Stimulated activated CD4-positive, alpha-beta T cell treated with anti-CD3 and anti-CD28 coated beads, Interleukin-15, amount 100 ng/mL, for 1 hour (primary cell): ENCODE results near the gene COL5A1.

ENCODE experiments used
- DNase-seq, 2 donors: peaks; one replicate each; pipeline ENCODE4 v3.0.0-alpha.2; 2020; ENCODE audit warnings: low read depth in 1 of 2, low spot score in 1 of 2

Gene COL5A1

DNA sequence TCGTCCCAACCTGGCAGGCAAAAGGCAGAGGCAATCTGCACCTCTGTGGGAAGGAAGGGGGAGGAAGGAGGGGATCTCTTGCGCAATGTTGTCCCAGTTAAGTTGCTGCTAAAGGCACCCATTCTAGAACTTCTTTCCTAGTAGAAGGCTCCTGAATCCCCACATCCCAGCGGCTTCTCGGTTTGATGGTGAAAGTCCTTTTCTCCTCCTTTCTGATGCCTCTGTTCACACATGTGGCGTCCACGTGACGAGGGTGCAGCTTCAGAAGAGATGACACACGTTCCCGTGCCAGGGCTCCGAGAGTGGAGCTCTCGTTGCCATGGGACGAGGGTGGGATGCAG is 142.1 kb downstream of the COL5A1 start:
- no peak for DNase-seq

DNA sequence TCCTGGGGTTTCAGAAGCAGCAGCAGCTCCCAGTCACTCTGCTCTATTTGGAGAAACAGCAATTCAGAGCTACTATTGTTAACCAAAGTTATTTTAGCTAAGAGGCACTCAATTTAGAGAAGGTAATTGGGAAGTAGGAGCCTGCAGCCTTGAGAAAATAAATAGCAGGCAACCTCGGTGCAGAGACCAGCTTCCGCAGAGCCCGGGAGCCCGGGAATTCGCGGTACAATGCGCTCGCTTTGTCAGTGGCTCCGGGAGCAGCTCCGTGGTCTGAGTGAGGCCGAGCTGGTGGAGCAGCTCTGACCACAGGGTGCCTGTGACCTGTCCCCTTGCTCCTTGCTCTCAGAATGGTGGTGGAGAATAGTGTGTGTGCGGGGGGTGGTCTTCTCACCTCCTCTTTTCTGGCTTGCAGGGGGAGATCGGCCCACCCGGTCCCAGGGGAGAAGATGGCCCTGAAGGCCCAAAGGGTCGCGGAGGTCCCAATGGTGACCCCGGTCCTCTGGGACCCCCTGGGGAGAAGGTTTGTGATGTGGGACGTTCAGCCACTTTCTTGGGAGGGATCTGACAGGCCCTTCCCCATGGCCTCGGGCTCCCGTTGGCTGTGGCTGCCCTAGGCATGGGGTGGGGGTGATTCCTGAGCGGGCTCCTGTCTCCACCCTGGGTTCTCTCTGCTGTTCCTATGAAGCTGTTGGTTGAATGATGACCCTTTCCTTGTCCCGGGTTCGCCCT is 143.1 kb downstream of the COL5A1 start:
- DNase-seq = no peak

DNA sequence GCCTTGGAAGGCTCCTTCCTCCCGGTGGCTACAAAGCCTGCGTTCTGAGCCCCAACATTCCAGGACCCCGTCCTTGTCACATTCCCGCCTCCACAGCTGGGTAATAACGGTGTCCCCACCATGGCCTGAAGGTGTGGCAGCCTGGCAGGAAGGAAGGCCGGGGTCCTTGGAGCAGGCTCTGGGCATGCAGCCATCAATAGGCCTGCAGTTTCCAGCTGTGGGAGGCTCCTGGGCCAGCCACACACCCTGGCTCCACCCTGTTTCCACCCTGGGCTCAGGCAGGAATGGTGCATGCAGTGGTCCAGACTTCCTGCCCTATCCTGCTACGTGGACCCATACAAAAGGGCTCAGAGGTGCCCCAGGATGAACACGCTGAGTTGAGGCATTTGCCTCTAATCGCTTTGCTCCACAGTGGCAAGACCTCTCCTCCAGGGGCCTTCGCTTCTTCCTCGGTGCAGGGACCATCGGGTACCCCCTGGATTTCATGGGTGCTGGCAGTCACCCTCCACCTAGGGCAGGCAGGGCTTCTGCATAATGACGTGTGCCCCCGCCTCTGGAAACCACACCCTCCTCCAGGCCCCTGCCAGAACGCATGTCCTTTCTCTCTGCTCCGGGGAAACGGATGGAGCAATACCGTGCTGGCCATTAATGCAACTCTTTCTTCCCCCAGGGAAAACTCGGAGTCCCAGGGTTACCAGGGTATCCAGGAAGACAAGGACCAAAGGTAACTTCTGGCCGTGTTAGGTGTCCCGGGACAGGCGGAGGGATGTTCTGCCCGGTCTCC is 143.9 kb downstream of the COL5A1 start:
- no peak for DNase-seq

DNA sequence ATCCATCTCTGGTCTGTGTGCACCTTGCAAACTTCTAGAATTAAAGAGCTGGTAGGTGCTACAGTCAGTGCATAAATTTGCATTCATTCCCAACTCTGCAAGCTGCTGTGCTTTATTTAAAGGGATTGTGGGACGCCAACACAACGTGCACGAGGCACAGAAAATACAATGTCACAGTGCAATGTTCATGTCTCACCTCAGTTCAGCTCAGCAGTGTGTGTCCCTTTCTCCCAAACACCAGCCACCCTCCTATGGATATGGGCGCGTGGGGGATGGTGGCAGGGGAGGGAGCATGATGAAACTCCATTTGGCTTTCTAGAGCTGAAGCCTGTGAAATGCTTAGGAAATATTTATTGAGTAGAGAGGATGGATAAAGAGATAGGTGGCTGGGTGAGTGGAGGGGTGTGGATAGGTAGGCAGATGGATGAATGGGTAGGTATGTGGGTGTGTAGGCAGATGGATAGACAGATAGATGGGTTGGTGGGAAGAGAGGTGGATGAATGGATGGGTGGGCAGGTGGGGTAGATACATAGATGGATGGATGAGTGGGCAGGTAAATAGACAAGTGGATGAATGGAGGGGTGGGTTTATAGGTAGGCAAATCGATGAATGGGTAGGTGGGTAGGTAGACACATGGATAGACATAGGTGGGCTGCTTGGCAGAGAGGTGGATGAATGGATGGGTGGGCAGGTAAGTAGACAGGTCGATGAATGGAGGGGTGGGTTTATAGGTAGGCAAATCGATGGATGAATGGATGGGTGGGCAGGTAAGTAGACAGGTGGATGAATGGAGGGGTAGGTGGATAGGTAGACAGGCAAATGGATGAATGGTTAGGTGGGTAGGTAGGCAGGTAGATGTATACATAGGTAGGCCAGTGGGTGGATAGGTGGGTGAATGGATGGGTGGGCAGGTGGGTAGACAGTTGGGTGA is 146.3 kb downstream of the COL5A1 start:
- DNase-seq = no peak

DNA sequence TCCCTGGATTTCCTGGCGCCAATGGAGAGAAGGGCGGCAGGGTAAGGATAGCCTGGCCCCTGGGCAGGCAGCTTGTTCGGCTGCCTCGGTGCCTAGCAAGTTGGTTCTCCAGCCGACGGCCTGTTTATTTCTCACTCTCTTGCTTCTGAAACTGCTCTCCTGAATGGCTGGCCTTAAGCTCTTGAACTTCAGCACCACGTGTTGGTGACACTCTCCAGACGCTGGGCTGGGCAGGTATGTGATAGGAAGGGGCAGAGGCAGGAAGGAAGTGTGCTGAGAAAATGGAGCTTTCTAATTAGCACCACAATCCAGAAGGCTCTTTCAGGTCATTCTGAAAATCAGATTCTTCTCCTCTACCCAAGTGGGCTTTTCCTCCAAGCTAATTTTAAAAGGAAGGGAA is 147.6 kb downstream of the COL5A1 start:
- no peak for DNase-seq

DNA sequence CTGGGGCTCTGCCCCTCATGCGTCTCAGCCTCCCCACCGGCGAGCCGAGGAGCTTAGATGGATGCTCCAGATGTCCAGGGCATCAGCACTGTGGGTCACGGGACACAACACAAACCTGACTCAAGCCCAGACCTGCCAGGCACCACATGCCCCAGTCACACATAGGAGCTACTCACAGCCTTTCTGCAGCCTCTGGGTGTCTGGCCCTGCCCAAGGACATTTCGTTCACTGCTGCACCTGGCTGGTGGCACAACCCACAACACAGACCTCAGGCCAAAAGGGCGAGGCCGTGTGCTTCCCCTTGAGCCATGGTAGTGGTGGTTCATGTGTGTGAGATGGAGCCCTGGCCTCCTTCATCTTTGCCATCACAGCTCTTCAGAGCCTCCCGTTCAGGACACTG is 149.4 kb downstream of the COL5A1 start:
- no peak for DNase-seq

DNA sequence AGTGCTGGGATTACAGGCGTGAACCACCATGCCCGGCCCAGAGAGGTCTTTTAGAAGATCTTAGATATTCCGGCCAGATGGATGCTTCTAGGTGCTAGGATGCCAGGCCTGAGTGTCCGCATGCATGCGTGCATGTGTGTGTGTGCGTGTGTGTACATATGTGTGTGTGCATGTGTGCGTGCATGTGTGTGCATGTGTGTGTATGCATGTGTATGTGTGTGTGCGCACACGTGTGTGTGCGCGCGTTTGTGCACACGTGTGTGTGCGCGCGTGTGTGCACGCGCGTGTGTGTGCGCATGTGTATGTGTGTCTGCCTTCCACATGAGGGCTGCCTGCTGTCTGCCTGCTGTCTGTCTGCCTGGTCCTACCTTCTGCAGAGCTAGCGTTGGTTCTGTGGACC is 151.0 kb downstream of the COL5A1 start:
- DNase-seq = no peak

DNA sequence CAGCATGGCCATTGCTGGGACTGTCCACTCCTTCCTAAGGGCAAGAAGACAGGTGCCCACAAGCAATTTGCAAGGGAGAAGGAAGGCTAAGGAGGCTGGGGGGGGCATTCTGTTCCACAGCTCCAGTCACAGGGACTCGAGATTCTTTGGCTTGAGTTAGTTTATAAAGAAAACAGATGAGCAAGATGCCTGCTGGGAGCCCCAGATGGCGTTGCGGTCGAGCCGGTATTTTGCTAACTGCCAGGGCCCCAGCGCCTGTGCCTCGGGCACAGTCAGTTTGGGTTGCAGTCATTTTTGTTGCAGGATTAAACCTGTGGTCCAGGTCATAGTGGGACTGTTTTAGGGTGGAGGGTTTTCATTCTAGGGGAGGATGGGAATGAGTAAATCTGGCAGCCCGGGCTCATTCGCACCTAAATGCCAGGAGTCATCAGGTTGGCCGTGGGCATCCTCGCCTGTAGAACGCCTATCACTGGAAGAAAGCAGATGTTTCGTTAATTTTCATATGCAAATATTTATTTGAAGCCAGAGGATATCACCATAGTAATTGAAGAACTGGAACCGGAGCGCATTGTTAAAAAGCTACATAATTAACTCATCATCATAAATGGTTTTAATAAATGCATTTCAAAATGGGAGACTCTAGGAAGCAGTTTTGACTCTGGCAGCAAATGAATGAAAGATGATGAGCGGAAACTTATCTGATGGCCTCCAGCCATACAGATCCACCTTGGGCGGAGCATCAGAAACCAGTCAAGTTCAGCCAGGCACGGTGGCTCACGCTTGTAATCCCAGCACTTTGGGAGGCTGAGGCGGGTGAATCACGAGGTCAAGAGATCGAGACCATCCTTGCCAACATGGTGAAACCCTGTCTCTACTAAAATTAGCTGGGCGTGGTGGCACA is 151.9 kb downstream of the COL5A1 start:
- no peak for DNase-seq

DNA sequence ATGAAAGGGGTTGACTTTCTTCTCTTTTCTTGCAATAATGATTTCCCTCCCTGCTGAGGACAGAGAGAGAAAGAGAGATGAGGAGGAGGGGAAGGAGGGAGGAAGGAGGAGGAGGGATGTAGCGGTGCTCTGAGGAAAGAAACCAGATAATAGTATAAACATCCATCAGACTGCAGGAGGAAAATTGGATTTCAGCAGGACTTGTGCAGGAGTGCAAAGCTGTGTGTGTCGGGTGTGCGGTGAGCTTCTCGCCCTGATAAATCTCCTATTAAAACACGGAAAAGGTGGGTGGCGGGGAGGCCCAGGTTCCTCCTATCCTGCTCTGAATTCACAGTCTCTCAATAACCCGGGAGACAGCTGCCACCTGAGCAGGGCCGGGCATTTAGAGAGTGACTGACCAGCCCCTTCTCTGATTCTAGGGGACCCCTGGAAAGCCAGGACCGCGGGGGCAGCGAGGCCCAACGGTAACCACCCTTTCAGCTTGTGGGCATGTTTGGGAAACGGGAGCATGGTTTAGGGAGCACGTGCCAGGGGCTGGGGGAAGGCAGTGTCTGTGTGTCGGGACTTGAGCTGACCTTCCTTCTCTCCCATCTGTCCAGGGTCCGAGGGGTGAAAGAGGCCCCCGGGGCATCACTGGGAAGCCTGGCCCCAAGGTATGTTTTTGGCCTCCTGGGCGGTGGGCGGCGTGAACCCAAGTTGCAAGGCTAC is 153.2 kb downstream of the COL5A1 start:
- DNase-seq = no peak

DNA sequence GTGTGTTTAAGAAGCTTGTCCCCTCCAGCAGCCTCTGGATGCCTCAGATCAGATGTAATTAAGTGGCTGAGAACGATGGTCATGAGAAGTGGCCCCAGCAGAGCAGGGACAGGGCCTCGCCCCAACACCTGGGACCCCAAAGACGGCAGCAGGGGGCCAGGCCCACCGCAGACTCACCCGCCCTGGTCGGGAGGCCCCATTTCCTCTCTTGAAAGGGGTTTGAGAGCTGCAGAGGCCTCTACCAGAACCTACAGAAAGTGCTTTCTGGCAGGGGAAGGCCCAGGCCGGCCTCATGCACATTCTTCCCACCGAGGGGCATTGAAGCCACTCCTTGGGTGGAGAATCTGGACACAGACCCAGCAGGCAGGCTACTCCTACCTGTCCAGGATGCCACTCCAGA is 153.8 kb downstream of the COL5A1 start:
- DNase-seq = no peak

DNA sequence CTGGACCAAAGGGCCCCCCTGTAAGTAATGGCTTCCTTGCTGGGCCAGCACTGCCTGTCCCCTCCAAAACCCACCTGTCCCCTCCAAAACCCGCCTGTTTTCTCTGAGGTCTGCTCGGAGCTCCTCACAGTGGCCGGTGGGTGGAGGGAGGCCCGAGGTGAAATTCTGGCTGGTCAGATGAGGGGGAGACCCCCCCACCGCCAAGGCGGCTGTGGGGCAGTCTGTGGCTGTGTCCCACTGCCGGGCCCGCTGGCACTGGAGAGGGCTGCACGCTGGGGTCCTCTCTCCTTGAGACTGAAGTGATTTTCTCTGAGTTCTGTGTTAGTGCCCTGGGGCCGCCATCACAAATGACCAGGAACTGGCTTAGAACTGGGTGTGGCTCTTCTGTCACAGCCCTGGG is 155.3 kb downstream of the COL5A1 start:
- no peak for DNase-seq

DNA sequence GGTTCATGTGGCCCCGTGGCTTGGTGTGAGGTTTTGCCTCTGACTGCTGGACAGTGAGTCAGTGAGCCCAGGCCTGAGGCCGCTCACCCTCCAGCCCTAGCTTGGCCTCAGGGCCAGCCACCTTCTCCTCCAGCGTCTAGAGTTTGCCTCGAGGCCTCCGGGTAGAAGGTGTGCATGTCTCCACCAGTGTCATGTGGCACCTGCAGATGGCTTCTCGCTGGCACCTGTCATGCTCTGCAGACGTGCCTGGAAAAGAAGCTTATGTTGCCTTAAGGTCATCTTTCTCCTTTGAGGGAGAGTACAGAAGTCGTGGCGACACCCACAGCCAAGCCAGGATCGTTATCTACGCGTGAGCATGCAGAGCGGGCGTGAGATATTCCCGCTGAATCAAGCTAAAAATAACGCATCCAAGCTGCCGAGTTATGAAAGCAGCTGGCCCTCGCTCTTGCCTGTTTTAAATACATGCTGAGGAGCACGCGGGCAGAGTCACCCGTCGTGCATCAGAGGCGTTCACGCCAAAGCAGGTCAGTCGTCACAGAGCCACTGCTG is 159.3 kb downstream of the COL5A1 start:
- DNase-seq = no peak

DNA sequence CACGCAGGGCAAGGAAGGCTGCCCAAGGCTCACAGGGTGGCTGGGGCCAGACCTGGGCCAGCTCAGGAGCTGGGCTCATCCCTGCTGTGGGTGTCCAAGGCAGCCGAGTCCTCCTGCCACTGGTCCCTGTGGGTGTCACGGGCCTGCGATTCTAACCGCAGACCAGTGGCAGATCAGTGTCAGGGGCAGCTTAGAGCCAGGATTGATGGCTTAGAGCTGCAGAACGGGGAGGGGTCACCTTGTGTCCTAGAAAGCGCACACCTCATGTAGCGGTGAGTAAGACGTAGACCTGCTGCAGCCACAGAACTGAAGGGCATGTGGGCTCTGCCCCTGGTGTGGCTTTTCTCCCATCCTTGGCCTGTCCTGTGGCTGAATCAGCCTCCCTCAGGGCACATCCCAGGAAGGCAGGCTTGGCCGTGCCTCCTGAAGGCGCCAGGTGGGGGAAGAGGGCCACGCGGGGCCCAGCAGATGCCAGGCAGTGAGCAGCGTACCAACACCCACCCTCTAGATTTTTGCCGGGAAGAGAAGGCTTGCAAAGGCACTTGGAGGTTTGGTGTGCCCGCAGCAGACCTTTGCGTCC is 160.7 kb downstream of the COL5A1 start:
- no peak for DNase-seq

DNA sequence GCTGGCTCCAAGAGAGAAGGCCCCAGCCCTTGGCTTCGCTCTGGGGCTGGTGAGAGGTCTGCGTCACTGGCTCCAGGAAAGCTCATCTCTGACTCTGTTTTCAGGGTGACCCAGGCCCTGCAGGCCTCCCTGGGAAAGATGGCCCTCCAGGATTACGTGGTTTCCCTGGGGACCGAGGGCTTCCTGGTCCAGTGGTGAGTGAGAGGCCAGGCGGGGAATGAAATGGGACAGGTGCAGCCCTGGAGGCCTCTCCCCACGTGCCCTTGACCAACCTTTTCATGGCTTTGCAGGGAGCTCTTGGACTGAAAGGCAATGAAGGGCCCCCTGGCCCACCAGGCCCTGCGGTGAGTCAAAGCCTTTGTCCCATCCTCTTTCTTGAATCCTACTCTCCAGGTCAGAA is 163.3 kb downstream of the COL5A1 start:
- DNase-seq = no peak

DNA sequence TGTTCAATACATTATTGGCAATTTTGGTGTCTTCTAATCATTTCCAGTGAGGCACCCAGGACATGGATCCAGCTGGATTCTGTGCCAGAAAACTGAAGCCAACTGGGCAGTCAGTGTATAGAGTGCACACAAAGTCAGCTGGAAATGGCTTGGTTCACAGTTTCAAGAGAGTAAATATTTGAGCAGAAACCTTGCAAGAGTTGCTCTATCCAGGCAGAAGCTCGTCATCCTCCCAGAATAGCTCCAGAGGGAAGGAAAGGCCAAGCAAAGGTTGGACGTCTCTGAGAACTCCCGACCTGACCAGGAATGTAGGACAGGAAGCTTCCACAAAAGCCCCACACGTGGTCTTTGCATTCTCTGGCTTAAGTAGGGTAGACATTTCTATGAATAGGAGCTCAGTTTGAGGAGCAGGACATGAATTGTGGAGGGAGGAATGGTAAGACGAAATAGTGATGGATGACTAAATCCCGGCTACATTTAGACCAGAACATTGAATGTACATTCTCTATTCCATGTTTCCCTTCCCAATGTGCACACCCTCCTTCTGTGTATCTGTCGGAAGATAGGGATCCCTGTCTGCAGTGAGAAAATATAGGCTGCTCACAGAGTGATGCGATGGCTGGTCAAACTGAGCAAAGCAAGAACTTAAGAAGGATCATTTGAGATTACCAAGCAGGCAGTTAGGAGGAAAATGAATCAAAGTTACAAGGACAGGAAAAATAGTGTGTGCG is 166.3 kb downstream of the COL5A1 start:
- DNase-seq = no peak

DNA sequence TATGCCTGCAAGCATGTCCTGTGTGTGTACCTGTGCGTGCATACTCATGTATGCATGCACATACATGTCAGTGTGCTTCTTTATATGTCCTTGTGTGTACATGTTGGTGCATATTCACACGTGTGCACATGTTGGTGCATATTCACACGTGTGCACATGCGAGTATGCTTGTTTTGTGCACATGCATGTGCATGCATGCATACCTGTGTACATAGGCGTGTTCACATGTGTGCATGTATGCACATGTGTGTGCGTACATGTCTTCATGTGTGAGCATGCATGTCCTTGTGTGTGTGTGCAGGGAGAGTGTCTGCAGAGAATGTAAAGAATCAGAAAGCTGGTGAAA is 166.8 kb downstream of the COL5A1 start:
- no peak for DNase-seq

DNA sequence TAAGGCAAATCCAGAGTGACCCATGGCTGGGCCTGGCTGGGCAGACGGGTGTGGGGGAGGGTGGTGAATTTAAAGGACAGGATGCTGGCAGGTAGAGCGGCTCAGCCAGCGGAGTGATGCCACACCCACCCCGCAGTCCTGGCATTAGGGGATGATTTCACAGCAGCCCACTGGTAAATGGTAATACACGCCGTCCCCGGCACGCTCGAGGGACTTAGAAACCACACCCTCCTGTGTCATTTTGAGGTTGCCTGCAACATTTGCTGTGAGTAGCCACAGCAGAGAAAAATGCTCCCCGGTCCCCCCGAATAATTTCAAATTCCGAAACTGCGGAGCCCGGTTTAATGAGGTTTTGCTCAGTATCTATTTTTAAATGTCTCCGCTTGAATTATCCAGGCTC is 167.7 kb downstream of the COL5A1 start:
- no peak for DNase-seq

DNA sequence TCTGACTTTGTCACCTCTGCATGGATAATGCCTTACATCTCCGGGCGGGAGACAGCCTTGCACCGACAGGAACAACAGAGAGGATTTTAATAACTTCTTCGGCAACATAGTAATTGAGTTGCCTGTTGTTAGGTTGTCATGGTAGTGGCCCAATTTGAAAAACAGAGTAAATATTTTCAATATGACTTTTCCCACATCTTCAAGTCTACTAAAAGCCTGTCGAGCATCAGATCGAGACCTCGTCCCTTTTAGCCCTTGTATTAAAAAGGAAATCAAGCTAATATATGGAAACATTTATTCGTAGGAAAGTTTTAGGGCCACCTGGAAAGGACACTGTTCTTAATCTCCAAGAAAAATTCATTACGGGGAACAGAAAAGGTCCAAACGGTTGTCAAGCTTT is 168.2 kb downstream of the COL5A1 start:
- DNase-seq = no peak

DNA sequence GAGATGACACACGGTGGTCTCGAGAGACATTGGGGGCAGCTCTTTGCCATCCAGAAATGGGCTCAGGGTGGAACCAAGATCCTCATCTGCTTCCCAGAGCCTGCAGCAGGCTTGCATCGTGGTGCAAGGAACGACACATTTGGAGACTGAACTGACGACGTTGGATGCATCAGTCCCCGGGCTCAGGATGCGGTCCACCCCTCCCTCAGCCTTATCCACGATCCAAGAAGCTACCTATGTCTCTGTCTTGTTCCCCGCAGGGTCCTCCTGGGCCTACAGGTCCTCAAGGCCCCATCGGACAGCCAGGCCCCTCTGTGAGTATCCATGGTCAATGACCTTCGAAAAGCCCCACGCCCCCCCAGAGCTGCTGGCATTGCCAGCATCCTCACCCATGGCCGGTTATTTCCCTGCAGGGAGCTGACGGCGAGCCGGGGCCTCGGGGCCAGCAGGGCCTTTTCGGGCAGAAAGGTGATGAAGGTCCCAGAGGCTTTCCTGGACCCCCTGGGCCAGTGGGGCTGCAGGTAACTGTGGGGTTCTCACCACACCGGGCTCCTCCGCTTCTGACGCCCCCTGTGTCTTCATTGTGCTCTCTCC is 169.6 kb downstream of the COL5A1 start:
- no peak for DNase-seq
